Body of pancreas (tissue), 4 donors: ENCODE data around the gene SORT1.

ENCODE experiments used
- POLR2A ChIP-seq, 3 donors: fragments of 450-650 bp; IDR thresholded peaks; one replicate each; pipeline ENCODE4 v1.6.1; 2016; ENCODE audit warnings: antibody characterized with exemption in 3 of 3, mild to moderate bottlenecking in 2 of 3
- TF ChIP-seq, protein P1 (sequence below), 7 experiments: fragments of 450-650 bp in 4 of 7; fragments of 200-600 bp in 3 of 7; sonication (generic) in 3 of 7; IDR thresholded peaks; one replicate each; pipeline ENCODE4 v1.5.1; 2016 to 2019; ENCODE audit warnings: antibody characterized with exemption in 7 of 7

DNA sequence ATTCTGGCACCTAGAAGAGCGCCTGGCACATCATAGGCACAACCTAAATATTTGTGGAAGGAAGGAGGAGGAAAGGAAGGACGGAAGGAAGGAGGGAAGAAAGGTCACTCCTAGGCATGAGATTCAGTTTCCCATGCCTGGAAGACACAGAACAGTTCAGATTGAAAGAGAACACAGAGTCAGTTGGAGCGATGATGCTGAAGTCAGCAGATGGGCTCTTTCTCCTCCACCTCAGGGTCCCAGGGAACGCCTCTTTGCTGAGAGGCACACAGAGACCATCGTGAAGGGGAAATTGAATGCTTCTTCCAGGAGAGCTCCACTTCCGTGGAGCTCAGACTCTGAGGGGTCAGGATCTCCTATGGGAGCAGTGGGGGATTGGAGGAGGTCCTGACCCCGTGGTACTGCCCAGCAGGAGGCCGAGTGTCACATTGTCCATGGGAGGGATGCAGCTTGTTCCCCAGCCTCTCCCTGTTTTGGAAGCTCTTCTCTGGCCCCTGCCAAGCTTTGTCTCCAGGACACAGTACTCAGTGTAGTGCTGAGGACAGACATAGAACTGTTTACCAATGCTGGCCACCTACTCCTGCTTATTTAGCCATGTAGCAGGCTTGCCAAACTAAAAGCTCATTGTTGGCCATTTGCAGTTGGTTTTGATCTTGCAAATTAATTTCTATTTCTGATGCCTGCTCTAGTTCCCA, 93.3 kb downstream of the SORT1 start:
- TF ChIP-seq, protein P1, sequence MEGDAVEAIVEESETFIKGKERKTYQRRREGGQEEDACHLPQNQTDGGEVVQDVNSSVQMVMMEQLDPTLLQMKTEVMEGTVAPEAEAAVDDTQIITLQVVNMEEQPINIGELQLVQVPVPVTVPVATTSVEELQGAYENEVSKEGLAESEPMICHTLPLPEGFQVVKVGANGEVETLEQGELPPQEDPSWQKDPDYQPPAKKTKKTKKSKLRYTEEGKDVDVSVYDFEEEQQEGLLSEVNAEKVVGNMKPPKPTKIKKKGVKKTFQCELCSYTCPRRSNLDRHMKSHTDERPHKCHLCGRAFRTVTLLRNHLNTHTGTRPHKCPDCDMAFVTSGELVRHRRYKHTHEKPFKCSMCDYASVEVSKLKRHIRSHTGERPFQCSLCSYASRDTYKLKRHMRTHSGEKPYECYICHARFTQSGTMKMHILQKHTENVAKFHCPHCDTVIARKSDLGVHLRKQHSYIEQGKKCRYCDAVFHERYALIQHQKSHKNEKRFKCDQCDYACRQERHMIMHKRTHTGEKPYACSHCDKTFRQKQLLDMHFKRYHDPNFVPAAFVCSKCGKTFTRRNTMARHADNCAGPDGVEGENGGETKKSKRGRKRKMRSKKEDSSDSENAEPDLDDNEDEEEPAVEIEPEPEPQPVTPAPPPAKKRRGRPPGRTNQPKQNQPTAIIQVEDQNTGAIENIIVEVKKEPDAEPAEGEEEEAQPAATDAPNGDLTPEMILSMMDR (IDR thresholded peaks at IDR 0.05) = no peak
- no peak for TF ChIP-seq POLR2A (IDR thresholded peaks at IDR 0.05)
